H1 (cell line): ENCODE measurements around the gene RBM17.

Experiments used
- CBX5 ChIP-seq: fragments of 300-800, 300-1000 bp; sonication (generic); IDR thresholded peaks from 2 replicates; pipeline ENCODE4 v1.7.1; 2016; ENCODE audit warnings: antibody characterized with exemption, low read length, low read depth
- EGR1 ChIP-seq: IDR thresholded peaks from 2 replicates; pipeline ENCODE4 v1.6.1; 2011; ENCODE audit warnings: low read depth, low read length, borderline replicate concordance
- HDAC2 ChIP-seq, 2 experiments: fragments of 300-600 bp in 1 of 2; sonication (generic) in 1 of 2; IDR thresholded peaks; 2 replicates each; pipeline ENCODE4 v1.6.1; 2011 to 2012; ENCODE audit warnings: low read depth in 2 of 2, low read length in 2 of 2, mild to moderate bottlenecking in 2 of 2, moderate library complexity in 2 of 2, borderline replicate concordance in 1 of 2, inconsistent platforms in 1 of 2
- TF ChIP-seq, protein P1 (sequence below), 3 experiments: IDR thresholded peaks; 1 replicate in 2 of 3; 2 replicates in 1 of 3; pipeline versions ENCODE4 v1.5.1 to v1.6.1; 2011; ENCODE audit warnings: low read length in 3 of 3, mild to moderate bottlenecking in 3 of 3, inconsistent platforms in 2 of 3, low read depth in 1 of 3, moderate library complexity in 1 of 3; ENCODE audit not compliant: insufficient read depth in 1 of 3; ENCODE audit errors: control extremely low read depth in 1 of 3

DNA sequence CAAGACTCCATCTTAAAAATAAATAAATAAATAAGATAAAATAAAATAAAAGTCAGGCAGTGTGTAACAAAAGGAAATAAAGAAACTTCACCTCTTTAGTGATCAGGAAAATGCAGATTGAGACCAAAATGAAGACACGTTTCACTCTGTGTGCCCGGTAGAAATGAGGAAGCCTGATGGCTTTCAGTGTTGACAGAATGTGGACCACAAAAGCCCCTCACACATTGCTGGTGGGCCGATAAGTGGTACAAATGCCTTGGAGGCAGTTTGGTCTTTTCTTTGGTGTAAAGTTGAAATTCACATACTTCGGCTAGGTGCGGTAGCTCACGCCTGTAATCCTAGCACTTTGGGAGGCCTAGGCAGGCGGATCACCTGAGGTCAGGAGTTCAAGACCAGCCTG is 69.4 kb downstream of the RBM17 start:
- TF ChIP-seq, protein P1, sequence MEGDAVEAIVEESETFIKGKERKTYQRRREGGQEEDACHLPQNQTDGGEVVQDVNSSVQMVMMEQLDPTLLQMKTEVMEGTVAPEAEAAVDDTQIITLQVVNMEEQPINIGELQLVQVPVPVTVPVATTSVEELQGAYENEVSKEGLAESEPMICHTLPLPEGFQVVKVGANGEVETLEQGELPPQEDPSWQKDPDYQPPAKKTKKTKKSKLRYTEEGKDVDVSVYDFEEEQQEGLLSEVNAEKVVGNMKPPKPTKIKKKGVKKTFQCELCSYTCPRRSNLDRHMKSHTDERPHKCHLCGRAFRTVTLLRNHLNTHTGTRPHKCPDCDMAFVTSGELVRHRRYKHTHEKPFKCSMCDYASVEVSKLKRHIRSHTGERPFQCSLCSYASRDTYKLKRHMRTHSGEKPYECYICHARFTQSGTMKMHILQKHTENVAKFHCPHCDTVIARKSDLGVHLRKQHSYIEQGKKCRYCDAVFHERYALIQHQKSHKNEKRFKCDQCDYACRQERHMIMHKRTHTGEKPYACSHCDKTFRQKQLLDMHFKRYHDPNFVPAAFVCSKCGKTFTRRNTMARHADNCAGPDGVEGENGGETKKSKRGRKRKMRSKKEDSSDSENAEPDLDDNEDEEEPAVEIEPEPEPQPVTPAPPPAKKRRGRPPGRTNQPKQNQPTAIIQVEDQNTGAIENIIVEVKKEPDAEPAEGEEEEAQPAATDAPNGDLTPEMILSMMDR (IDR thresholded peaks at IDR 0.05; ENCODE audit: control extremely low read depth in 1 of 3, insufficient read depth in 1 of 3, low read depth in 1 of 3, low read length in 3 of 3), result no peak
- TF ChIP-seq EGR1, result no peak
- no peak for TF ChIP-seq HDAC2 (IDR thresholded peaks at IDR 0.05; ENCODE audit: borderline replicate concordance in 1 of 2, low read depth in 2 of 2, low read length in 2 of 2)
- no peak for TF ChIP-seq CBX5
